Endodermal cell (in vitro differentiated cells): Measurements from ENCODE around the gene UNG. TPM values are rescaled to one million over a fixed set of nuclear protein-coding genes. Genes with fewer than 3 reads are reported as not detected.
"Not testable (repeated sequence)": the region's sequence is repeated elsewhere in the genome, so short reads cannot be mapped to it uniquely, and the experiment has no call there.

Experiments
- DNase-seq: peaks from one replicate; pipeline ENCODE4 v3.0.0-alpha.2; 2017
- H3K27ac ChIP-seq: 2 replicates; pipeline ENCODE4 v1.5.1; 2013; ENCODE audit warnings: mild to moderate bottlenecking, low read depth, low read length, moderate library complexity
- H3K27me3 ChIP-seq: 2 replicates; pipeline ENCODE4 v1.6.1; 2013; ENCODE audit warnings: mild to moderate bottlenecking, low read length, moderate library complexity; ENCODE audit not compliant: insufficient read depth, control insufficient read depth, poor library complexity, severe bottlenecking
- H3K36me3 ChIP-seq: 2 replicates; pipeline ENCODE4 v1.7.0; 2013; ENCODE audit warnings: mild to moderate bottlenecking, low read length, moderate library complexity; ENCODE audit not compliant: control insufficient read depth, insufficient read depth
- H3K4me1 ChIP-seq: one replicate; pipeline ENCODE4 v1.7.0; 2013; ENCODE audit warnings: low read length; ENCODE audit not compliant: control insufficient read depth, insufficient read depth
- H3K4me3 ChIP-seq: 2 replicates; pipeline ENCODE4 v1.5.1; 2013; ENCODE audit warnings: mild to moderate bottlenecking, low read length, moderate library complexity
- H3K9ac ChIP-seq: 2 replicates; pipeline ENCODE4 v1.6.1; 2013; ENCODE audit warnings: mild to moderate bottlenecking, low read length, moderate library complexity; ENCODE audit not compliant: poor library complexity, severe bottlenecking; ENCODE audit errors: extremely low read depth
- H3K9me3 ChIP-seq: 2 replicates; pipeline ENCODE4 v1.6.1; 2013; ENCODE audit warnings: mild to moderate bottlenecking, low read length, moderate library complexity; ENCODE audit not compliant: control insufficient read depth
- H3K27ac Mint-ChIP-seq: 2 replicates; pipeline ENCODE4 v1.8.0; 2020; ENCODE audit warnings: mixed read lengths
- H3K27me3 Mint-ChIP-seq: 2 replicates; pipeline ENCODE4 v1.8.0; 2021; ENCODE audit warnings: mild to moderate bottlenecking, mixed read lengths; ENCODE audit not compliant: insufficient read depth
- H3K36me3 Mint-ChIP-seq: 2 replicates; pipeline ENCODE4 v1.8.0; 2020; ENCODE audit warnings: low read depth, mixed read lengths
- H3K4me1 Mint-ChIP-seq: 2 replicates; pipeline ENCODE4 v1.8.0; 2020; ENCODE audit warnings: mixed read lengths
- H3K4me3 Mint-ChIP-seq: 2 replicates; pipeline ENCODE4 v1.8.0; 2020; ENCODE audit warnings: mild to moderate bottlenecking, moderate library complexity, mixed read lengths
- H3K9me3 Mint-ChIP-seq: 2 replicates; pipeline ENCODE4 v1.8.0; 2020; ENCODE audit warnings: mild to moderate bottlenecking, mixed read lengths
- CTCF ChIP-seq: fragments of 200-600 bp; sonication (generic); conservative IDR thresholded peaks from 2 replicates; pipeline ENCODE4 v1.5.0; 2021; ENCODE audit warnings: antibody characterized with exemption, mild to moderate bottlenecking
- WGBS, 2 experiments: methylation state at CpG; one replicate each; pipeline versions ENCODE4 v1.1.5 to v1.1.7; 2013; ENCODE audit warnings: missing lambda C conversion rate in 2 of 2, mixed read lengths in 1 of 2; ENCODE audit not compliant: insufficient coverage in 1 of 2, insufficient read length in 1 of 2; 5-methylcytosine and 5-hydroxymethylcytosine counted together
- long read RNA-seq, 4 experiments: library from polyadenylated mRNA in 2 of 4; library from RNA in 1 of 4; library from capped mRNA in 1 of 4; stranded (forward) in 3 of 4; unstranded in 1 of 4; transcript quantifications; one replicate each; pipeline ENCODE4 v2.0.0, GENCODE V29; 2020 to 2021; ENCODE audit warnings: inconsistent platforms in 1 of 4
- polyA plus RNA-seq, 2 experiments: library from polyadenylated mRNA; stranded (reverse); fragments of 50-300 nt; gene quantifications; one replicate each; pipeline ENCODE4 v1.2.3, GENCODE V29; 2013
- total RNA-seq, 2 donors: library from RNA; stranded (reverse); fragmentation: NEBNext Ultra II Directional in 1 of 2; extraction: Animal tissue kit (Norgen Biotek cat#: 25700) in 1 of 2; gene quantifications; 2 replicates in 1 of 2; 3 replicates in 1 of 2; pipeline ENCODE4 v1.2.1, GENCODE V29; 2021

UNG gene
- 100 to 1,000 TPM; 104 to 114 TPM for total RNA-seq
- 67.7 TPM for polyA plus RNA-seq (2013, experiment 1 of 2)
- 59.8 TPM for polyA plus RNA-seq (2013, experiment 2 of 2)
- long read RNA-seq, experiment 1, transcript UNG-201 (7 exons, 2,071 nt): minor isoform, 20 of 62 reads
- long read RNA-seq, experiment 1, transcript UNG-202 (6 exons, 2,130 nt): major isoform, 26 of 62 reads
- long read RNA-seq, experiment 1, partial matches to known transcripts: 13 of 62 reads
- long read RNA-seq, experiment 1, other reads (novel, unspliced or antisense): 3 of 62 reads
- long read RNA-seq, experiment 2, transcript UNG-202 (6 exons, 2,130 nt): minor isoform, 72 of 168 reads
- long read RNA-seq, experiment 2, transcript UNG-201 (7 exons, 2,071 nt): major isoform, 85 of 168 reads
- long read RNA-seq, experiment 2, partial matches to known transcripts: 9 of 168 reads
- long read RNA-seq, experiment 2, other reads (novel, unspliced or antisense): 1 of 168 reads
- long read RNA-seq, experiment 3, transcript UNG-201 (7 exons, 2,071 nt): major isoform, 422 of 701 reads
- long read RNA-seq, experiment 3, transcript UNG-202 (6 exons, 2,130 nt): minor isoform, 254 of 701 reads
- long read RNA-seq, experiment 3, partial matches to known transcripts: 9 of 701 reads
- long read RNA-seq, experiment 3, other reads (novel, unspliced or antisense): 16 of 701 reads
- long read RNA-seq, experiment 4, transcript UNG-201 (7 exons, 2,071 nt): minor isoform, 67 of 163 reads
- long read RNA-seq, experiment 4, transcript UNG-202 (6 exons, 2,130 nt): major isoform, 84 of 163 reads
- long read RNA-seq, experiment 4, partial matches to known transcripts: 11 of 163 reads
- long read RNA-seq, experiment 4, other reads (novel, unspliced or antisense): 1 of 163 reads

- no peaks in the 10 kb centered on the region for H3K9me3 ChIP-seq
- H3K9ac ChIP-seq: peak within 1 kb of the TSS; percentile 73
- TF ChIP-seq CTCF: no peak
- H3K36me3 ChIP-seq: peaks cover 31% of the 10 kb centered on the region
- 0 to 1% methylated on average over 5 to 71 of the region's 71 CpGs for WGBS, 2 experiments
- H3K4me1 ChIP-seq: peaks cover 4% of the 10 kb centered on the region
- Mint-ChIP-seq H3K4me1 (peaks cover 9% of the 10 kb centered on the region), H3K9me3 (peaks cover 4% of the 10 kb centered on the region), H3K27ac (peak within 1 kb of the TSS; percentile 94), H3K27me3 (peaks cover 8% of the 10 kb centered on the region), H3K36me3 (peaks cover 29% of the 10 kb centered on the region), H3K4me3 (peak within 1 kb of the TSS; percentile 75)
- peak within 1 kb of the TSS; percentile 93 for H3K4me3 ChIP-seq
- H3K27me3 ChIP-seq: no peaks in the 10 kb centered on the region
- peak; percentile 99 for DNase-seq
- peak within 1 kb of the TSS; percentile 91 for H3K27ac ChIP-seq
Observed at GRCh38 chr12:109097435-109098182, at the start of gene UNG. Gene UNG (plus strand): TSS chr12:109097597. CDS start chr12:109097680, 83 bp downstream.

GRCh38 chr12:109048706-109049105, 48.7 kb upstream of the UNG start:
- not testable (repeated sequence) for H3K4me1 ChIP-seq, H3K4me3 ChIP-seq, H3K4me3 Mint-ChIP-seq, H3K36me3 ChIP-seq, H3K27ac ChIP-seq, DNase-seq, H3K9ac ChIP-seq, H3K27me3 Mint-ChIP-seq, H3K36me3 Mint-ChIP-seq, H3K9me3 ChIP-seq, H3K9me3 Mint-ChIP-seq, H3K27ac Mint-ChIP-seq, H3K27me3 ChIP-seq
- WGBS, 2 experiments: 83 to 93% methylated on average over 1 to 3 of the region's 3 CpGs
- peaks cover 11% of the 10 kb centered on the region for H3K4me1 Mint-ChIP-seq

- WGBS, 2 experiments: 91 to 95% methylated on average over 8 of the region's 8 CpGs
- not testable (repeated sequence) for H3K27me3 ChIP-seq, H3K9me3 Mint-ChIP-seq, H3K36me3 ChIP-seq, H3K9me3 ChIP-seq, H3K4me1 ChIP-seq, H3K27ac Mint-ChIP-seq, H3K9ac ChIP-seq, H3K4me3 Mint-ChIP-seq, H3K27me3 Mint-ChIP-seq, H3K4me3 ChIP-seq, H3K36me3 Mint-ChIP-seq, H3K27ac ChIP-seq
- H3K4me1 Mint-ChIP-seq: peaks cover 14% of the 10 kb centered on the region
- peak; percentile 18 for DNase-seq
Observed at GRCh38 chr12:109049794-109050193, 47.6 kb upstream of the UNG start.
